WERI-Rb-1 (cell line): ENCODE results near the gene RNF207.

Experiments used
- DNase-seq: peaks from one replicate; pipeline ENCODE4 v3.0.0-alpha.2; 2020
- H3K27ac ChIP-seq: fragments of 250-450 bp; sonication (Bioruptor Pico); 2 replicates; pipeline ENCODE4 v1.5.1; 2020; ENCODE audit warnings: mild to moderate bottlenecking, moderate library complexity
- H3K27me3 ChIP-seq: fragments of 250-450 bp; sonication (Bioruptor Pico); 2 replicates; pipeline ENCODE4 v1.5.1; 2021; ENCODE audit warnings: mild to moderate bottlenecking, low read depth, moderate library complexity; ENCODE audit not compliant: insufficient read depth, severe bottlenecking
- H3K36me3 ChIP-seq: fragments of 250-450 bp; sonication (Bioruptor Pico); 2 replicates; pipeline ENCODE4 v1.5.1; 2020; ENCODE audit warnings: mild to moderate bottlenecking, moderate library complexity
- H3K4me3 ChIP-seq: 2 replicates; pipeline ENCODE4 v1.5.1; 2011; ENCODE audit warnings: low read depth, mild to moderate bottlenecking, control low read depth, low read length
- H3K9me3 ChIP-seq: fragments of 250-450 bp; sonication (Bioruptor Pico); 2 replicates; pipeline ENCODE4 v1.5.1; 2021; ENCODE audit warnings: mild to moderate bottlenecking, moderate library complexity; ENCODE audit not compliant: severe bottlenecking
- TF ChIP-seq, protein P1 (sequence below): IDR thresholded peaks from 2 replicates; pipeline ENCODE4 v1.5.1; 2011; ENCODE audit warnings: low read depth, mild to moderate bottlenecking, control low read depth, inconsistent platforms, low read length

Gene RNF207

DNA sequence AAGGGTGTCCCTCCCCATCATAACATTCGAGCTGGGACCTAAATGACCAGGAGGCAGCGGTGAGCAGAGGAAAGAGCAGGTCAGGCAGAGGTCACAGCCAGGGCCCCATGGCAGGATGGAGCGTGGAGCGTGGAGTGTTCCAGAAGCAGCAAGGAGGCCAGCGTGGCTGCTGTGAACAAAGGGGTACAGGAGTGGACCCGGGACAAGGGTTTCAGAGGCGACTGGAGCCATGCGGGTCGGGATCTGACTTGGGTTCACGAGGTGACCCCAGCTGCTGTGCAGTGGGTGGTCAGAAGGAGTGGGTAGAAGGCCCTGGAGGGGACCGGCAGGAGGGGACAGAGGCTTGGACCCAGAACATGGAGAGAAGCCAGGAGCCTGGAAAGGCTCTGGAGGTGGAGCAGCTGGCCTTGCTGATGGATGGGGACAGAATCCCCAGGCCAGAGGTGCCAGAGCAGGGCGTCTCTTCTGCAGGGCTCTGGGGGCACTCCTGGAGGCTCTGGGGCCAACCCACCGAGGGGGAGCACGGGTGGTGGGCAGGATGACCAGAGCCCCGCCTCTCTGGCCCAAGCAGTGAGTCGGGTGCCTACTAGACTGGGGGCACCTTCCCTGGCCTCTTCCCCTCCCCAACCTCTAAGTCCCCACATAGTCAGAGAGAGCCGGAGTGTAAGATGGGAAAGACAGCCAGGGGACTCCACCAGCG lies 28.1 kb upstream of the RNF207 start:
- DNase-seq = no peak
- no peaks in the 10 kb centered on the region for H3K27me3 ChIP-seq
- H3K4me3 ChIP-seq = no peak overlapping the region
- no peak overlapping the region for H3K27ac ChIP-seq
- H3K9me3 ChIP-seq = no peaks in the 10 kb centered on the region
- no peaks in the 10 kb centered on the region for H3K36me3 ChIP-seq
- TF ChIP-seq, protein P1, sequence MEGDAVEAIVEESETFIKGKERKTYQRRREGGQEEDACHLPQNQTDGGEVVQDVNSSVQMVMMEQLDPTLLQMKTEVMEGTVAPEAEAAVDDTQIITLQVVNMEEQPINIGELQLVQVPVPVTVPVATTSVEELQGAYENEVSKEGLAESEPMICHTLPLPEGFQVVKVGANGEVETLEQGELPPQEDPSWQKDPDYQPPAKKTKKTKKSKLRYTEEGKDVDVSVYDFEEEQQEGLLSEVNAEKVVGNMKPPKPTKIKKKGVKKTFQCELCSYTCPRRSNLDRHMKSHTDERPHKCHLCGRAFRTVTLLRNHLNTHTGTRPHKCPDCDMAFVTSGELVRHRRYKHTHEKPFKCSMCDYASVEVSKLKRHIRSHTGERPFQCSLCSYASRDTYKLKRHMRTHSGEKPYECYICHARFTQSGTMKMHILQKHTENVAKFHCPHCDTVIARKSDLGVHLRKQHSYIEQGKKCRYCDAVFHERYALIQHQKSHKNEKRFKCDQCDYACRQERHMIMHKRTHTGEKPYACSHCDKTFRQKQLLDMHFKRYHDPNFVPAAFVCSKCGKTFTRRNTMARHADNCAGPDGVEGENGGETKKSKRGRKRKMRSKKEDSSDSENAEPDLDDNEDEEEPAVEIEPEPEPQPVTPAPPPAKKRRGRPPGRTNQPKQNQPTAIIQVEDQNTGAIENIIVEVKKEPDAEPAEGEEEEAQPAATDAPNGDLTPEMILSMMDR = no peak

DNA sequence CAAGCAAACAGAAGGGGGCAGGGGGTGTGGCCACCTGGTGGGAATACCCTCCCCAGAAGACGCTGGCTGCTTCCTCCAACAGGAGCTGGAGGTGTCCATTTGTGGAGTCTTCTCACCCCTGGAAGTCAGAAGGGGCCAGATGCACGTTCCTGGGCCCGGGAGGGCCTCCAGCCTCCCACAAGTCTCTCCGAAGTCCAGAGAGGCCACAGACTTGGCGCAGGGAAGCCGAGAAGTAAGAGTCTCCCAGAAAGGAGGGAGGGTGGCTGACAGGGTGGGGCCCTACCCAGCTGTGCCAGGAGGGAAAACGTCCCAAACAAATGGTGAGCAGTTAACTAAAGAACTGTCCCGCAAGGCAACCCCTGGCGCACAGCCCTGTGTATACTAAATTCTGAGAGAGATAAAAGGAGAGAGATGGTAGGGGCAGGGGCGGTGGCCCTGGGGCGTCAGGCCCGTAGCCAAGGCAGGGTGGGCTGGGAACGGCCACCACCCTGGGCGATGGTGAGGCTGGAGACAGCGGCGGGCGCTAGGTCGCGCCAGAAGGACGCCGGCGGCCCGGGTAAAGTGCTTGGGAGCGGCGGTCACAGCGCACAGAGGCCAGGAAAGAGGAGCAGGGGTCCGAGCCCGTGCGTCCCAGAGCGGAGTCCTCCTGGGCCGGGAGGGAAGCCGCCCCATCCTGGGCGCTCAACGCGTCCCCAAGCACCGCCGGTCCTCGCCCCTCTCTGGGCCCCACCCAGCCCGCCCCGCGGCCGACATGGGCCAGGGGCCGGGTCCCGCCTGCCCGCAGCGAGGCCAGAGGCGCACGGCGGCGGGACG lies 27.0 kb upstream of the RNF207 start:
- Histone ChIP-seq H3K36me3 (no peaks in the 10 kb centered on the region; the same call in 1 of the 2 replicates), H3K27me3 (no peaks in the 10 kb centered on the region), H3K27ac (no peak overlapping the region), H3K4me3 (peak overlapping the region; percentile 48), H3K9me3 (no peaks in the 10 kb centered on the region)
- TF ChIP-seq, protein P1 = no peak
- DNase-seq = no peak

DNA sequence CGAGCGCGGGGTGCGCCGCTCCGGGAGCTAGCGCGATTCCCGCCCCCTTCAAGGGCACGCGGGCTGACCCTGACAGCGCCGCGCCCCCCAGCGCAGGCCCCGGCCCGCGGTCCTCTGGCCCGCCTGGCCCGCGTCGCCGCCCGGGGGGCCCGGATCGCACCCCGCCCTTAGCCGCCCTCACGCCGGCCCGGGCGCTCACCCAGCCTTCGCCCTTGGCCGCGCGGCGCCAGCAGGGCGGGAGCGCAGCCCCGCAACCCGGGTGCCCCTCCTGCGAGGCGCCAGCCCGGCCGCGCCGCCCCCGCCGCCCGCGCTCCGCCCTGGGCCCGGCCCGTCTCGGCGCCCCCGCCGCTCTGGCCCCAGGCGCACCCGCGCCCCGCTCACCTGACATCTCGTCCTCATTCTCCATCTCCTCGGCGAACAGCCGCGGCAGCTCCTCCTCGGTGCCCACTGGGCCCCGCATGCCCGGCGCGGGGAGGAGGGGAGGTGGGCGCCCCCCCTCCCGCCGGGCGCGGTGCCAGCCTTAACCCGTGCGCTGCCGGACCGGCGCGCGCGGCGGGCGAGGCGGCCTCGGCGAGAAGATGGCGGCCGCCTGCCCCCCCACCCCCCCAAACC lies 26.2 kb upstream of the RNF207 start:
- Histone ChIP-seq H3K9me3 (no peaks in the 10 kb centered on the region), H3K36me3 (peaks cover 2% of the 10 kb centered on the region; the same call in 1 of the 2 replicates), H3K4me3 (peak overlapping the region; percentile 34), H3K27me3 (no peaks in the 10 kb centered on the region), H3K27ac (no peak overlapping the region)
- TF ChIP-seq, protein P1 = no peak
- DNase-seq = no peak

DNA sequence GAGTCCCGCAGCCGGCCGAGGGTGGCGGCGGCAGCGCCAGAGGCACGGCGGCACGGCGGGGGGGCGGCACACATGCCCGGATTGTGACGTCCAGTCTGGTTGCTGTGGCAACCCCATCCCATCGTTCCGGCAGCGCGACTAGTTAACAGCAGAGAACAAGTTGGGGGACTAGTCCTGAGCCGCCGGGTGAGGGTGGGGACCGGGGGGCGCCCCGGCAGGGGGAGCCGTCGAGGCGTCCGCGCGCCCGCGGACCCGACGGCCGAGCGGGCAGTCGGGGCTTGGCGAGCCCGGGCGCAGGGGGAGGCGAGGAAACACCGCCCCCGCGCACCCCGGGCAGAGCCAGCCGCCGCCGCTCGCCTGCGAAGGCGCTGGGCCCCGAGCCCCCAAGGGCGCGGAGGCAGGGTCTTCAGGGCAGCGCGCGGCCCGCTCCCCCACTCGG lies 25.6 kb upstream of the RNF207 start, which contains the start of gene CHD5:
Gene CHD5, minus strand, starts transcription at position 54 of the 439 bp plus-strand sequence. CDS start 298 bp downstream, outside the sequence.
- Histone ChIP-seq H3K9me3 (no peaks in the 10 kb centered on the region), H3K27me3 (no peaks in the 10 kb centered on the region), H3K4me3 (peak within 1 kb of the TSS; percentile 48), H3K36me3 (peaks cover 4% of the 10 kb centered on the region), H3K27ac (peak within 1 kb of the TSS; percentile 67)
- DNase-seq = peak; percentile 78
- TF ChIP-seq, protein P1 = 0 out of 2 replicates have a peak, but pooled peaks have one; percentile 26

DNA sequence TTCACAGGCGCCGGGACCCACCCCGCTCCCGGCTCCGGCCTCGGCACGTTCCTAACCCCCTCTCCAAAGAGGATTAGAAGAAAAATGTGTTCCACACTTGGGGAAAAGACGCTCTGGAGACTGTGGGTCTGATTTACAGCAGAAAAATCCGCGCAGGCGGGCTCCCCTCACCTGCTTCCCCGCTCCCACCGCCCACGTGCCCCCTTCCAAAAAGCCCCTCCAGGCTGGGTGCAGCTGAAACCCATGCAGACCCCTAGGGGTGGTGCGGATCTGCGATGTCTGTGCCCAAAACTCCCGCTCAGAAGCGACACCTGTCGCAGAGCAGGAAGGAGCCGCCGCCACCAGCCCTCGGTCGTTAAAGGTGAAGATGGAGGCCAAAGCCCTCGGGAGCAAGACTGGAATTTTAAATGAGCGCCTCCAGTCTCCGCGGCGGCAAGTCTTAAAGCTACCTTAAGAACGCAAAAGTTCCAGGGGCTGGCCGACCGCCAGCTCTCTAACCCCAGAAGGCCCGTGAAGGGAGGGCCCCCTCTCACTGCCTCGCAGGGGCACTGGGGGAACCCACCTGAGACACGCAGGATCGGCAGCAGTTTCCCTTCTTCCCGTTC lies 25.1 kb upstream of the RNF207 start:
- Histone ChIP-seq H3K9me3 (no peaks in the 10 kb centered on the region), H3K27ac (peak overlapping the region; percentile 67), H3K36me3 (peaks cover 9% of the 10 kb centered on the region), H3K27me3 (no peaks in the 10 kb centered on the region), H3K4me3 (peak overlapping the region; percentile 28)
- TF ChIP-seq, protein P1 = no peak
- peak; percentile 45 for DNase-seq
